ENCODE measurements around the gene CACNA1I.

- TF ChIP-seq POLR2A (IDR thresholded peaks at IDR 0.05; ENCODE audit: low read depth) (no peak), CTCF (IDR thresholded peaks at IDR 0.05) (no peak)
Measured at GRCh38 chr22:39614442-39614841, 43.9 kb downstream of the CACNA1I start.

Measured in esophagus muscularis mucosa (tissue), 3 donors.